ENCODE data around the gene CYB561D2.

- TF ChIP-seq POLR2A (IDR thresholded peaks at IDR 0.05): no peak
- no peak for TF ChIP-seq CTCF (IDR thresholded peaks at IDR 0.05)
Measured at GRCh38 chr3:50303013-50303815, 47.4 kb upstream of the CYB561D2 start, which contains the start of gene HYAL1.

Data from ovary (tissue), 3 donors.